ENCODE results near the gene TRMT112. TPM values are rescaled to one million over a fixed set of nuclear protein-coding genes. Genes with fewer than 3 reads are reported as not detected.

Gene TRMT112
- total RNA-seq, 2 experiments from 2014 or later: 197 TPM

DNA sequence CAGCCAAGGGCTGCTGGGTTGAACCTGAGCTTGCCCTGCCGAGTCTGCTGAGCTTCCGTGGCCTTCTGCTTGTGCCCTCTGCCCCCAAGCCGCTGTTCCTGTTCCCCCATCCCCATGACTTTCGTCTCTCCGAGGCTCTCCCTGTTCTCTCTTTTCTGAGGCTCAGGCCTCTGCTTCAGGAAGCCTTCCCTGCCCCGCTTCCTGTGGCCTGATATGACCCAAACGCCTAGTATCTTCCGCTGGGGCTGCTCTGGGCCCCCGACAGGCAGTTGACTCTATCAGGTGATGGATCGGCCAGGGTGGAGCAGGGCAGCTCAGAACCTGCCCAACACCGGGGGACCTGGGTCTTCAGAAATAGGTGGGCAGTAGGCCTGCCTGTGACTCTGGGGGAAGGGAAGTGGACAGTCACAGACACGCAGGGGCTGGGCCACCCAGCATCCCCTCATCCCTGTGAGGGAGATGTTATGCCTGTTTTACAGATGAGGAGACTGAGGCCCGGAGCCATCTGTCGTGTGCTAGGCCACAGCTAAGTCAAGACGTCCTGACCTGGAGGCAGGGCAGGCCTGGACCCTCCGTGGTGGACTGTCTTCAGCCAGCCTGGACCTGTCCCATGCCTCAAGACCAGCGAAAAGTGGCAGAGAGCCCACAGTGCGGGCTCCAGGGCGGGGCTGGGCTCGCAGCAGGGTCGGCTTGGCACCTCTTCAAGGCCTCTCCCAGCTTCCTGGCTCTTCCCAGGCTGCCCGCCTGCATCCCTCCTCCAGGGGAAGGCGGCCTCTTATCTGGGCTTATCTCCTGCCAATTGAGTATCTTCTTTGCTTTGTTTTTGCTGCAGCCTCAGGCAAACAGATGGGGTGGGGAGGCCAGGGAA lies 49.1 kb downstream of the TRMT112 start:
- intact Hi-C loops (cut with micrococcal nuclease): no loop called here
- Mint-ChIP-seq H3K27ac (peak overlapping the region; percentile 95), H3K27me3 (no peaks in the 10 kb centered on the region), H3K36me3 (ENCODE audit: low read depth) (peaks cover 8% of the 10 kb centered on the region), H3K4me3 (peak overlapping the region; percentile 96), H3K9me3 (no peaks in the 10 kb centered on the region), H3K4me1 (ENCODE audit: low read depth) (peaks cover 21% of the 10 kb centered on the region)
- CTCF ChIA-PET: interaction anchor here (1.2 to 6.1 kb wide), 9 partner anchors 16 to 87 kb away, joined by 3 to 77 read pairs (median 5); partner anchors contain the start of genes ESRRA, FERMT3 and PLCB3
- TF ChIP-seq, protein P1, sequence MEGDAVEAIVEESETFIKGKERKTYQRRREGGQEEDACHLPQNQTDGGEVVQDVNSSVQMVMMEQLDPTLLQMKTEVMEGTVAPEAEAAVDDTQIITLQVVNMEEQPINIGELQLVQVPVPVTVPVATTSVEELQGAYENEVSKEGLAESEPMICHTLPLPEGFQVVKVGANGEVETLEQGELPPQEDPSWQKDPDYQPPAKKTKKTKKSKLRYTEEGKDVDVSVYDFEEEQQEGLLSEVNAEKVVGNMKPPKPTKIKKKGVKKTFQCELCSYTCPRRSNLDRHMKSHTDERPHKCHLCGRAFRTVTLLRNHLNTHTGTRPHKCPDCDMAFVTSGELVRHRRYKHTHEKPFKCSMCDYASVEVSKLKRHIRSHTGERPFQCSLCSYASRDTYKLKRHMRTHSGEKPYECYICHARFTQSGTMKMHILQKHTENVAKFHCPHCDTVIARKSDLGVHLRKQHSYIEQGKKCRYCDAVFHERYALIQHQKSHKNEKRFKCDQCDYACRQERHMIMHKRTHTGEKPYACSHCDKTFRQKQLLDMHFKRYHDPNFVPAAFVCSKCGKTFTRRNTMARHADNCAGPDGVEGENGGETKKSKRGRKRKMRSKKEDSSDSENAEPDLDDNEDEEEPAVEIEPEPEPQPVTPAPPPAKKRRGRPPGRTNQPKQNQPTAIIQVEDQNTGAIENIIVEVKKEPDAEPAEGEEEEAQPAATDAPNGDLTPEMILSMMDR (IDR thresholded peaks at IDR 0.05): no peak
- no peak for ATAC-seq
- POLR2A ChIA-PET: interaction anchor here (0.9 to 6.6 kb wide), 11 partner anchors 9 to 83 kb away, joined by 3 to 132 read pairs (median 11); partner anchors contain the start of genes BAD, ESRRA, GPR137 and PLCB3
- no peak for DNase-seq

DNA sequence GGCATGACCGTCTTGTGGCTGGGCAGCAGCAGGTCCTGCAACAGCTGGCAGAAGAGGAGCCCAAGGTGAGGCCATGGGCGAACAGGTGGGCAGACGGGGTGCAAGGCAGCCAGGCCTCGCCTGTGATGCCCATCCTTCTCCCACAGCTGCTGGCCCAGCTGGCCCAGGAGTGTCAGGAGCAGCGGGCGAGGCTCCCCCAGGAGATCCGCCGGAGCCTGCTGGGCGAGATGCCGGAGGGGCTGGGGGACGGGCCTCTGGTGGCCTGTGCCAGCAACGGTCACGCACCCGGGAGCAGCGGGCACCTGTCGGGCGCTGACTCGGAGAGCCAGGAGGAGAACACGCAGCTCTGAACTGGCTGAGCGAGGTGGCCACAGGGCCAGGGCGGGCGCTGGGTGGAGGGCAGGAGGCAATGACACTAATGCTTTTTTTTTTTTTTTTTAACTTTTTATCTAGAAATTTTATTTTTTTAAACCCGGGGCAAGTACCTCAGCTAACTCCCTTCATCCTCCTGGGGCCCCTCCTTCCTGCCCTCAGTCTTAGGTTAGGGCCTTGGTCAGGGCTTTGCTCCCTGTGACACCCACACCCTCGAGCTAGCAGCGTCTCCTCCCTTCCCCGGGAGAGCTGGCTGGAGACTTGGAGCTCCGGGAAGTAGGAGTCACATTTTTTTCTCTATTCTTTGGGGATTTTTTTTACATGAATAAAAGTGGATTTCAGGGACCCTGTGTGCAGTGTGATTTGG lies 50.0 kb downstream of the TRMT112 start:
- Mint-ChIP-seq H3K4me1 (ENCODE audit: low read depth) (peaks cover 20% of the 10 kb centered on the region), H3K27me3 (no peaks in the 10 kb centered on the region), H3K27ac (peak overlapping the region; percentile 95), H3K4me3 (peak overlapping the region; percentile 96), H3K36me3 (ENCODE audit: low read depth) (peaks cover 10% of the 10 kb centered on the region), H3K9me3 (no peaks in the 10 kb centered on the region)
- intact Hi-C loops (cut with micrococcal nuclease): no loop called here
- ChIA-PET POLR2A (interaction anchor here (0.9 to 6.6 kb wide), 5 partner anchors 8 to 57 kb away, joined by 3 to 132 read pairs (median 11); partner anchors contain the start of genes BAD, PLCB3 and PPP1R14B), CTCF (interaction anchor here (1.2 to 6.1 kb wide), 6 partner anchors 15 to 88 kb away, joined by 3 to 77 read pairs (median 8); partner anchors contain the start of genes ESRRA and PLCB3)
- ATAC-seq: no peak
- no peak for DNase-seq
- TF ChIP-seq, protein P1 (IDR thresholded peaks at IDR 0.05): no peak

Small RNA genes lying within 50 kb of the gene (microRNA-seq; reads per million reads assigned to microRNA genes)
- gene MIR7155 (ENCODE audit: borderline microRNAs expressed, borderline replicate concordance): not detected

Other genes with a start within 250 kb of the TRMT112 start
- 10 to 100 TPM; 38.7 to 38.8 TPM for gene MACROD1, start 151.4 kb downstream of the TRMT112 start, total RNA-seq
- gene STIP1, start 131.4 kb downstream of the TRMT112 start, total RNA-seq: 100 to 1,000 TPM; 396 to 416 TPM
- 100 to 1,000 TPM; 210 to 214 TPM for gene FERMT3, start 110.8 kb downstream of the TRMT112 start, total RNA-seq
- 10 to 100 TPM; 33.7 to 41.5 TPM for gene TRPT1, start 91.4 kb downstream of the TRMT112 start, total RNA-seq
- gene NUDT22, start 91.3 kb downstream of the TRMT112 start, total RNA-seq: 10 to 100 TPM; 66.0 to 69.2 TPM
- 10 to 100 TPM; 25.8 to 26.1 TPM for gene DNAJC4, start 87.0 kb downstream of the TRMT112 start, total RNA-seq
- gene VEGFB, start 83.0 kb downstream of the TRMT112 start, total RNA-seq: 100 to 1,000 TPM in 1 of 2 experiments, 10 to 100 TPM in 1; 86.6 to 104 TPM
- gene FKBP2, start 76.5 kb downstream of the TRMT112 start, total RNA-seq: 10 to 100 TPM; 23.5 to 26.9 TPM
- 100 to 1,000 TPM; 285 to 287 TPM for gene PPP1R14B, start 70.6 kb downstream of the TRMT112 start, total RNA-seq
- 1 to 10 TPM; 8.7 to 9.6 TPM for gene PLCB3, start 66.0 kb downstream of the TRMT112 start, total RNA-seq
- 10 to 100 TPM; 17.2 to 17.7 TPM for gene BAD, start 32.9 kb downstream of the TRMT112 start, total RNA-seq
- gene GPR137, start 31.7 kb downstream of the TRMT112 start, total RNA-seq: 10 to 100 TPM; 23.7 to 28.5 TPM
- gene KCNK4, start 26.3 kb downstream of the TRMT112 start, total RNA-seq: under 1 TPM in 1 of 2 experiments, not detected in 1; 0.23 TPM
- gene CATSPERZ, start 17.2 kb downstream of the TRMT112 start, total RNA-seq: under 1 TPM in 1 of 2 experiments, not detected in 1; 0.52 TPM
- 10 to 100 TPM; 37.5 to 42.4 TPM for gene ESRRA, start 12.0 kb downstream of the TRMT112 start, total RNA-seq
- 100 to 1,000 TPM; 103 to 105 TPM for gene PRDX5, start 562 bp upstream of the TRMT112 start, total RNA-seq
- 10 to 100 TPM; 65.8 to 76.1 TPM for gene CCDC88B, start 22.6 kb upstream of the TRMT112 start, total RNA-seq
- gene RPS6KA4, start 41.6 kb upstream of the TRMT112 start, total RNA-seq: 10 to 100 TPM; 24.6 to 26.0 TPM
- gene SLC22A11, start 238.4 kb upstream of the TRMT112 start, total RNA-seq: not detected

Data from activated CD8-positive, alpha-beta T cell treated with anti-CD3 and anti-CD28 coated beads for 36 hours (primary cell).